KG1 (cell line): ENCODE measurements around the gene MARCKSL1.

Experiments
- DNase-seq: peaks from one replicate; lab custom pipeline; 2025; lab: John Stamatoyannopoulos, UW

Gene MARCKSL1

DNA sequence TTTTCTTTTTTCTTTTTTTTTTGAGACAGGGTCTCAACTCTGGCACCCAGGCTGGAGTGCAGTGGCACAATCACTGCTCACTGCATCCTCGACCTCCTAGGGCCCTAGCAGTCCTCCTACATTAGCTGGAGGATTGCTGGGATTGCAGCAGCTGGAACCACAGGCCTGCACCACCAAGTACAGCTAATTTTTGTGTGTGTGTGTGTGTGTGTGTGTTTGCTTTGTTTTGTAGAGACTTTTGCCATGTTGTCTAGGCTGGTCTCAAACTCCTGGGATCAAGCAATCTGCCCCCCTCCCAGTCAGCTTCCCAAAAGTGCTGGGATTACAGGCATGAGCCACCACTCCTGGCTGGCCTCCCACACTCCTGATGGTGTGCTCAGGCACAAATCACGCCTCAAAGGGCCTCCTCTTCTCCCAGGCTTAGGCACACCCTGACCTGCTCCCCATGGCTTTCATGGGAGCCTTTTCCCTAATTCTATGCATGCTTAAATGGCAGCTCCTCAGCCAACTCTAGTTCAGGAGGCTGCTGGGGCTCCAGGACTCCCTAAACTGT lies 16.9 kb upstream of the MARCKSL1 start:
- no peak for DNase-seq

DNA sequence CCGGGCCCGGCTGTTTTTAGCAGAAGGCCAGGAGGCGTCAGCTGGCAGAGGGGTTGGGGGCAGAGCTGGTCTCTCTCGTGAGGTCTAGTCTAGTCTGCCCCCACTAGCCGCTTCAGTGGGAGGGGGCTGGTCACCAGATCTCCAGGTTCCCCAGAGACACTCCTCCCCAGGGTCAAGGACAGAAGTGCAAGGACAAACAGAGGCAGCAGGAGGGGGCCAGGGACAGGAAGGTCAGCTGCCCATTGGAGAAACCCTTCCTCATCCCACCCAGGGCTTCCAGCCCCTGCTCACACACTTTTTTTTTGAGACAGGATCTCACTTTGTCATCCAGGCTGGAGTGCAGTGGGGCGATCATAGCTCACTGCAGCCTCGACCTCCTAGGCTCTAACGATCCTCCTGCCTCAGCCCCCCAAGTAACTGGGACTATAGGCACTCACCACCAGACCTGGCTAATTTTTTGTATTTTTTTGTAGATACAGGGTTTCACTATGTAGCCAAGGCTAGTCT lies 16.3 kb upstream of the MARCKSL1 start:
- DNase-seq: no peak

- DNase-seq: peak; percentile 86
Observed at GRCh38 chr1:32351399-32352238, 15.6 kb upstream of the MARCKSL1 start.

DNA sequence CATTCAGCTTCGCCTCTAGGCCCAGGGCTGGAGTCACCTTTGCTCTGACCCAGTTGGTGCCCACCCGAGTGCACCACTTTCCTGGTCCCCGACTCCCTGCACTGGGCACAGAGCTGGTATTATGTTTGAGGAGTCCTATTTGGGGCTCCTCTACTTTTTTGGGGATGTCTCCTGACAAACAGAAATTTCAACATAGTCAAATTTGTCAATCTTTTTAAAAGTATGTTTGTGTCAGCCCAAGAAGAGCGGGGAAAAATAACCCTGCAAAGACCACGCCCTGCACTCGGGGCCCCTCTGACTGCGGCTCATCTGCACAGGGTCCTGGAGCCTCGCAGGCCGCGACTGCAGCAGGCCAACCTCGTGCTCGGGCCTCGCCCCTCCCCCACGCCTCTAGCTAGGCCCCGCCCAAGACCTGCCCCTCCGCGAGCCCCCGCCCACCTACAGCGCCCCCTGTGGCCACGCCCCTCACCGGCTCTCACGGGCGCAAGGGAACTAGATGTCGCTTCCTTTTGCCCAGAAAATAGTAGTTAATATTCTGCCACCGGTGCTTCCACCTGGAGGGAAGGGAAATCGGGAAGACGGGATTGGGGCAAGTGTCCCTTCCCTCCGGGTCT lies 14.9 kb upstream of the MARCKSL1 start:
- no peak for DNase-seq

- DNase-seq: peak; percentile 31
Observed at GRCh38 chr1:32349211-32349708, 13.2 kb upstream of the MARCKSL1 start.

- no peak for DNase-seq
Observed at GRCh38 chr1:32346532-32347157, 10.6 kb upstream of the MARCKSL1 start.

DNA sequence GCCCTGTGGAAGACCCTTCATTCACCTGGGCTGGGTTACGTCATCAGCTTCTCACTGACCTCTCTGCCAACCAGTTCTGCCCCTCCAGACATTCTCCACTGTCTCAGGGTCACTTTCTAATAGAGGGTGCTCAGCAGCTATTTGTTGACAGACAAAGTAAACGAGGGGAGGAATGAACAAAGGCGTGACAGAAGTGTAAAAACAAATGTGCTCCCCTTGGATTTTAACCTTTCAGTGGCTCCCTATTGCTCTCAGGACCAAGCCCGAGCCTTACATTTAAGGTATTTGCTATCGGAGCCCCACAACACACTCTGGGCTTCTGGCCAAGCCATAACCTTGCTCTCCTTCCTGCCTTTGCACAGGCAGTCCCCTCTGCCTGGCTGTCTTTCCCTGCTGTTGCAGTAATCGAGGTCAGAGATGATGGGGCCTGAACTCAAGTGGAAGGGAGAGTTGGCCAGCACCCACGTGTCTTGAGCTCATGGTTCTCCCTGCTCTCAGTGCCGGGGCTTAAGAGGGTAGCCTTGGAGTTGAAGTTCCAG lies 9.3 kb upstream of the MARCKSL1 start:
- DNase-seq: peak; percentile 17

DNA sequence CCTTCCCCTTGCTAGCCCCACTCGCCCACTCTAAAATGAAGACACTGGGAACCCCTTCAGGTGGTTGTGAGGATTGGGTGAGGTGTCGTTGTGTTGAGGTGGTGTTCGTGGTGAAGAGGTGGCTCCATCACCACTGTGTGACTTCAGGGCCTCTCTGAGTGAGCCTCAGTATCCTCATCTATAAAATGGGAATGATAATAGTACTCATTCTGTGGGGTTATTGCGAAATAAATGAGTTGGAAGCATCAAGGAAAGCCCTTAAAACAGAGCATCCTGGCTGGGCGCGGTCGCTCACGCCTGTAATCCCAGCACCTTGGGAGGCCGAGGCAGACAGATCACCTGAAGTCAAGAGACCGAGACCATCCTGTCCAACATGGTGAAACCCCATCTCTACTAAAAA lies 6.7 kb upstream of the MARCKSL1 start:
- no peak for DNase-seq

DNA sequence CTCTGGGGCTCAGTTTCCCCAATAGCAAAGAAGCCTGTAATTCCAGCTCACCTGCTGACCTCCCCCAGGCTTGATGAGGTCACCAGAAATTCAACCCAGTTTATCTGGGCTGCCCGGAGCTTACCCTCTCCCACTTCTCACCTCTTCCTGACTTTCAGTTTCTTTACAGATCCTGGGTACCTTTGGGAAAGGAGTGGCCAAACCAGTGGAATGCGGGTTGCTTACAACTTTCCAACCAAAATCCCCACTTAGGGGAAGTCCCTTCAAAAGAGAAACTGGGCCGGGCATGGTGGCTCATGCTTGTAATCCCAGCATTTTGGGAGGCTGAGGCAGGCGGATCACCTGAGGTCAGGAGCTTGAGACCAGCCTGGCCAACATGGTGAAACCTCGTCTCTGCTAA lies 5.9 kb upstream of the MARCKSL1 start:
- no peak for DNase-seq

- no peak for DNase-seq
Observed at GRCh38 chr1:32341186-32341757, 5.2 kb upstream of the MARCKSL1 start.

DNA sequence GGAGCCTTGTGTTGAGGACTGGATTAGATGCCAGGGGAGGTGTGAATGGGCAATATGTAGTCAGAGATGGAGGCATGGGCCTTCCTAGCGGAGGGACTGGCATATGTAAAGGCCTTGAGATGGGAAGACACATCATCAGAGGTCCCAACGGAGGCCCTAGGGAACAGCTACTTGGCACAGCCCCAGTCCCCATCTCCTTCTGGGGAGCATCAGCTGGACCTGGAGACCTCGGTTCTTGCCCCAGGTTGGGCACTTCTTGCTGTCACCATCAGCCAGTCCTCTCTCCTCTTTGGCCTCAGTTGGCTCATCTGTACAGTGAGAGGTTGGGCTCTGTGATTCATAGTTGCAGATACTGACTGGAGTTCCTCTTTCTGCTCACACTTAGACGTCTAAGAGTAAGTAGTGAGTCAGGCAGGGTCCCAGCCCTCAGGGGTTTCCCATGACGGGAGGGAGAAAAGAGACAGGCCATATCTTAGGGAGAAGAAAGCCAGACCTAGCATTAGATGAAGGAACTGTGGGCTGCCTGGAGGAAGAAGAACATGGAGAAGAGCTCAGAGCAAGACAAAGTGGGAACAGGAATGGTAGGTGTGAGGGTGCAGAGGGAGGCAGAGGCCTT lies 3.4 kb upstream of the MARCKSL1 start:
- no peak for DNase-seq

- DNase-seq: no peak
Observed at GRCh38 chr1:32338637-32339145, 2.7 kb upstream of the MARCKSL1 start.

GRCh38 chr1:32337855-32338636 lies 2.0 kb upstream of the MARCKSL1 start:
- DNase-seq: no peak

- peak; percentile 31 for DNase-seq
Observed at GRCh38 chr1:32336963-32337675, 1.1 kb upstream of the MARCKSL1 start.

DNA sequence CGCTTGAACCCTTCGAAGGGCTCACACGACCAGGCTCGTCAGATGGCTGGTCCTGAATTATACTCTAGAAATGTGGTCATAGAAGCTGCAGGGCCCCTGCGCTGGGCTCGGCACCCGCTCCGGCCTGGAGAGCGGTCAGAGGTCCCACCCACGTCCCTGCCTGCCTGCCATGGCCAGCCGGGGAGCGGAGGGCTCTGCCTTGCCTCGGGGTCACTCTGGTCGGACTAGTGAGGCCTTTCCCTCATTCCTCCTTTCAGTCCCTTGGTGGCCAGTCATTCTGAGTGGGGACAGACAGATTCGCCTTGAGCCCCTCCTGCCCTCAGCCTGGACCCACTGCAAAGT lies 529 bp upstream of the MARCKSL1 start:
- DNase-seq: no peak

DNA sequence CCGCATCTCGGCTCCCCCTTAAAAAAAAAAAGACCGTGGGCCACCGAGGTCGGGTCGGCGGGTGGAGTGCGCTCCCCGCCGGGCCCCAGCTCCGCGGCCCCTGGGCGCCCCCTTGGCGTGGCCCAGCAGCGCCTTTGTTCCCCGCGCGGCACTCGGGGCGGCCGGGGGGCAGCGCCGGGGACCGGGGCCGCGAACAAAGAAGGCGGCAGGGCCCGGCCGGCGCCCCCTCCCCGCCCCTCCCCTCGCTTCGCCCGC lies 571 bp downstream of the MARCKSL1 start:
- DNase-seq: no peak

GRCh38 chr1:32334864-32335534 lies 1.0 kb downstream of the MARCKSL1 start:
- peak; percentile 24 for DNase-seq

- DNase-seq: no peak
Observed at GRCh38 chr1:32334274-32334861, 1.7 kb downstream of the MARCKSL1 start.
